Fibroblast of lung (primary cell): Measurements from ENCODE around the gene FCN2.

Source experiments
- EZH2 ChIP-seq: IDR thresholded peaks from 2 replicates; pipeline ENCODE4 v1.5.1; 2012; ENCODE audit warnings: low read length, control low read depth, mild to moderate bottlenecking; ENCODE audit errors: missing control alignments
- TF ChIP-seq, protein P1 (sequence below), 2 donors: IDR thresholded peaks in 1 of 2; conservative IDR thresholded peaks in 1 of 2; 1 replicate in 1 of 2; 2 replicates in 1 of 2; pipeline ENCODE4 v1.5.1; 2011 to 2012; ENCODE audit warnings: low read length in 2 of 2, control low read depth in 1 of 2, inconsistent platforms in 1 of 2, low read depth in 1 of 2, mild to moderate bottlenecking in 1 of 2

DNA sequence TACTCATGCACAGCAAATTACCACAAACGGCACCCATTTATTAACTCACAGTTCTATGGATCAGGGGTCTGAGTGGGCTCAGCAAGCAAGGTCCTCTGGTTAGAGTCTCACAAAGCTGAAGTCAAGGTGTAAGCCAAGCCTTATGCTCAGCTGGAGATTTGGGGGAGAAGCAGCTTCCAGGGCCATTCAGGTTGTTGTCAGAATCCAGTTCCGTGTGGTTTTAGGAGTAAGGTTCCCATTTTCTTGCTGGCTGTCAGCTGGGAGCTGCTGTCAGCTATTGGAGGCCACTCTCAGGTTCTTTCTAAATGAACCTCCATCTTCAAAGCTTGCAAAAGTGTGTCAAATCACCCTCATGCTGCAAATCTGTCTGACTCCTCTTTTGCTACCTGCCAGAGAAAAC is 17.7 kb downstream of the FCN2 start:
- TF ChIP-seq, protein P1, sequence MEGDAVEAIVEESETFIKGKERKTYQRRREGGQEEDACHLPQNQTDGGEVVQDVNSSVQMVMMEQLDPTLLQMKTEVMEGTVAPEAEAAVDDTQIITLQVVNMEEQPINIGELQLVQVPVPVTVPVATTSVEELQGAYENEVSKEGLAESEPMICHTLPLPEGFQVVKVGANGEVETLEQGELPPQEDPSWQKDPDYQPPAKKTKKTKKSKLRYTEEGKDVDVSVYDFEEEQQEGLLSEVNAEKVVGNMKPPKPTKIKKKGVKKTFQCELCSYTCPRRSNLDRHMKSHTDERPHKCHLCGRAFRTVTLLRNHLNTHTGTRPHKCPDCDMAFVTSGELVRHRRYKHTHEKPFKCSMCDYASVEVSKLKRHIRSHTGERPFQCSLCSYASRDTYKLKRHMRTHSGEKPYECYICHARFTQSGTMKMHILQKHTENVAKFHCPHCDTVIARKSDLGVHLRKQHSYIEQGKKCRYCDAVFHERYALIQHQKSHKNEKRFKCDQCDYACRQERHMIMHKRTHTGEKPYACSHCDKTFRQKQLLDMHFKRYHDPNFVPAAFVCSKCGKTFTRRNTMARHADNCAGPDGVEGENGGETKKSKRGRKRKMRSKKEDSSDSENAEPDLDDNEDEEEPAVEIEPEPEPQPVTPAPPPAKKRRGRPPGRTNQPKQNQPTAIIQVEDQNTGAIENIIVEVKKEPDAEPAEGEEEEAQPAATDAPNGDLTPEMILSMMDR (conservative IDR thresholded peaks at IDR 0.05 in 1 of 2, IDR thresholded peaks at IDR 0.05 in 1 of 2; ENCODE audit: low read depth in 1 of 2, low read length in 2 of 2), result no peak
- no peak for TF ChIP-seq EZH2
